Panc1 (cell line): ENCODE results near the gene ARMC5.

Experiments
- POLR2AphosphoS5 ChIP-seq: IDR thresholded peaks from 2 replicates; pipeline ENCODE4 v1.6.1; 2012; ENCODE audit warnings: mild to moderate bottlenecking, low read depth, low read length, moderate library complexity
- SIN3A ChIP-seq: IDR thresholded peaks from 2 replicates; pipeline ENCODE4 v1.6.1; 2012; ENCODE audit warnings: low read depth, mild to moderate bottlenecking, low read length, moderate library complexity, borderline replicate concordance; ENCODE audit not compliant: insufficient read depth
- TCF7L2 ChIP-seq: IDR thresholded peaks from 2 replicates; pipeline ENCODE4 v1.6.1; 2011; ENCODE audit warnings: mild to moderate bottlenecking, low read depth, low read length, inconsistent platforms
- TF ChIP-seq, protein P1 (sequence below): fragments of 450-650 bp; IDR thresholded peaks from 2 replicates; pipeline ENCODE4 v1.5.1; 2017; ENCODE audit warnings: mild to moderate bottlenecking
- TF ChIP-seq, protein P2 (sequence below), 2 experiments: IDR thresholded peaks; 2 replicates each; pipeline ENCODE4 v1.6.1; 2011 to 2012; ENCODE audit warnings: low read depth in 2 of 2, control low read depth in 1 of 2, low read length in 1 of 2, mild to moderate bottlenecking in 1 of 2, moderate library complexity in 1 of 2; ENCODE audit not compliant: insufficient read depth in 1 of 2

DNA sequence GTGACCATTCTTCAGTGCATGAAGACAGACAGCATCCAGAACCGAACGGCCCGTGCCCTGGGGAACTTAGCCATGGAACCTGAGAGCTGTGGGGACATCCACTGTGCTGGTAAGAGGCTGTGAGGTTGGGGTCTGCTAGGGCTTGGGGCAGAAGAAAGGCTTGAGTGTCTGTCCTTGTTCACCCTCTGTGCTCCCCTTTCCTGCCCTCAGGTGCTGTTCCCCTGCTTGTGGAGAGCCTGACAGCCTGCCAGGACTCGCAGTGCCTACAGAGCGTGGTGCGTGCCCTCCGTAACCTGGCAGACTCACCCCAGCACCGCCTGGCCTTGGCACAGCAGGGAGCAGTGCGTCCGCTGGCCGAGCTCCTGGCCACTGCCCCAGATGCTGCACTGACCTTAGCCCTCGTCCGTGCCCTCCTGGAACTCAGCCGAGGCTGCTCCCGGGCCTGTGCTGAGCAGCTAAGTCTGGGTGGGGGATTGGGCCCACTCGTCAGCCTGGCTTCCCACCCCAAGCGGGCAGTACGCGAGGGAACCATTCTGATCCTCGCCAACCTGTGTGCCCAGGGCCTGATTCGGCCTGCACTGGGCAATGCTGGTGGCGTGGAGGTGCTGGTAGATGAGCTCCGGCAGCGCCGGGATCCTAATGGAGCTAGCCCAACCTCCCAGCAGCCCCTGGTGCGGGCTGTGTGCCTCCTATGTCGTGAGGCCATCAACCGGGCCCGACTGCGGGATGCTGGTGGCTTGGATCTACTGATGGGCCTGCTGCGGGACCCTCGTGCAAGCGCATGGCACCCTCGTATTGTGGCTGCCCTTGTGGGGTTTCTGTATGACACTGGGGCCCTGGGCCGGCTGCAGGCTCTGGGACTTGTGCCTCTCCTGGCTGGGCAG is 2.9 kb downstream of the ARMC5 start:
- TF ChIP-seq, protein P1, sequence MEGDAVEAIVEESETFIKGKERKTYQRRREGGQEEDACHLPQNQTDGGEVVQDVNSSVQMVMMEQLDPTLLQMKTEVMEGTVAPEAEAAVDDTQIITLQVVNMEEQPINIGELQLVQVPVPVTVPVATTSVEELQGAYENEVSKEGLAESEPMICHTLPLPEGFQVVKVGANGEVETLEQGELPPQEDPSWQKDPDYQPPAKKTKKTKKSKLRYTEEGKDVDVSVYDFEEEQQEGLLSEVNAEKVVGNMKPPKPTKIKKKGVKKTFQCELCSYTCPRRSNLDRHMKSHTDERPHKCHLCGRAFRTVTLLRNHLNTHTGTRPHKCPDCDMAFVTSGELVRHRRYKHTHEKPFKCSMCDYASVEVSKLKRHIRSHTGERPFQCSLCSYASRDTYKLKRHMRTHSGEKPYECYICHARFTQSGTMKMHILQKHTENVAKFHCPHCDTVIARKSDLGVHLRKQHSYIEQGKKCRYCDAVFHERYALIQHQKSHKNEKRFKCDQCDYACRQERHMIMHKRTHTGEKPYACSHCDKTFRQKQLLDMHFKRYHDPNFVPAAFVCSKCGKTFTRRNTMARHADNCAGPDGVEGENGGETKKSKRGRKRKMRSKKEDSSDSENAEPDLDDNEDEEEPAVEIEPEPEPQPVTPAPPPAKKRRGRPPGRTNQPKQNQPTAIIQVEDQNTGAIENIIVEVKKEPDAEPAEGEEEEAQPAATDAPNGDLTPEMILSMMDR: no peak
- TF ChIP-seq POLR2AphosphoS5: no peak
- TF ChIP-seq, protein P2, sequence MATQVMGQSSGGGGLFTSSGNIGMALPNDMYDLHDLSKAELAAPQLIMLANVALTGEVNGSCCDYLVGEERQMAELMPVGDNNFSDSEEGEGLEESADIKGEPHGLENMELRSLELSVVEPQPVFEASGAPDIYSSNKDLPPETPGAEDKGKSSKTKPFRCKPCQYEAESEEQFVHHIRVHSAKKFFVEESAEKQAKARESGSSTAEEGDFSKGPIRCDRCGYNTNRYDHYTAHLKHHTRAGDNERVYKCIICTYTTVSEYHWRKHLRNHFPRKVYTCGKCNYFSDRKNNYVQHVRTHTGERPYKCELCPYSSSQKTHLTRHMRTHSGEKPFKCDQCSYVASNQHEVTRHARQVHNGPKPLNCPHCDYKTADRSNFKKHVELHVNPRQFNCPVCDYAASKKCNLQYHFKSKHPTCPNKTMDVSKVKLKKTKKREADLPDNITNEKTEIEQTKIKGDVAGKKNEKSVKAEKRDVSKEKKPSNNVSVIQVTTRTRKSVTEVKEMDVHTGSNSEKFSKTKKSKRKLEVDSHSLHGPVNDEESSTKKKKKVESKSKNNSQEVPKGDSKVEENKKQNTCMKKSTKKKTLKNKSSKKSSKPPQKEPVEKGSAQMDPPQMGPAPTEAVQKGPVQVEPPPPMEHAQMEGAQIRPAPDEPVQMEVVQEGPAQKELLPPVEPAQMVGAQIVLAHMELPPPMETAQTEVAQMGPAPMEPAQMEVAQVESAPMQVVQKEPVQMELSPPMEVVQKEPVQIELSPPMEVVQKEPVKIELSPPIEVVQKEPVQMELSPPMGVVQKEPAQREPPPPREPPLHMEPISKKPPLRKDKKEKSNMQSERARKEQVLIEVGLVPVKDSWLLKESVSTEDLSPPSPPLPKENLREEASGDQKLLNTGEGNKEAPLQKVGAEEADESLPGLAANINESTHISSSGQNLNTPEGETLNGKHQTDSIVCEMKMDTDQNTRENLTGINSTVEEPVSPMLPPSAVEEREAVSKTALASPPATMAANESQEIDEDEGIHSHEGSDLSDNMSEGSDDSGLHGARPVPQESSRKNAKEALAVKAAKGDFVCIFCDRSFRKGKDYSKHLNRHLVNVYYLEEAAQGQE (IDR thresholded peaks at IDR 0.05; ENCODE audit: insufficient read depth in 1 of 2, low read depth in 2 of 2, low read length in 1 of 2): no peak
- TF ChIP-seq SIN3A: no peak
- no peak for TF ChIP-seq TCF7L2
